Epidermal melanocyte (primary cell): ENCODE measurements around the gene RIPPLY3.
"Not testable (repeated sequence)": the region's sequence is repeated elsewhere in the genome, so short reads cannot be mapped to it uniquely, and the experiment has no call there.

ENCODE experiments used
- DNase-seq: peaks from one replicate; pipeline ENCODE4 v3.0.0; 2011; ENCODE audit warnings: low spot score; ENCODE audit not compliant: insufficient read length

RIPPLY3 gene

DNA sequence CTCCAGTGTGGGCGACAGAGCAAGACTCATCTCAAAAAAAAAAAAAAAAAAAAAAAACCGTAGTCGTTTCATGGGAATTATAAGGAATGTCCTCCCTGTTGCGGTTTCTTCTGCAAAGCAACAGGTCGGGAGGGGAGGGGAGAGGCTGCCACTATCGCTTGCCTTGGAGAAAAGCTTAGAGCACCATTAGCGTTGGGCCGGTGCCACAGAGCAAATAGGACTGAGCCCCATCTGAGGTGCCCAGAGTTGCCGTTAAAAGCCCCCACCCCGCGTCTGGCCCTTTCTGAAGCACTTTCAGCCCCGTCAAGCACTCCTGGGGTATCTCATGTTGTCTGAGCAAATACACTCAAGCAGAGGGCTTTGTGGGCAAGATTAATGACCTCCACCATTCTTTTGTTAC is 2.2 kb downstream of the RIPPLY3 start:
- DNase-seq, result no peak

DNA sequence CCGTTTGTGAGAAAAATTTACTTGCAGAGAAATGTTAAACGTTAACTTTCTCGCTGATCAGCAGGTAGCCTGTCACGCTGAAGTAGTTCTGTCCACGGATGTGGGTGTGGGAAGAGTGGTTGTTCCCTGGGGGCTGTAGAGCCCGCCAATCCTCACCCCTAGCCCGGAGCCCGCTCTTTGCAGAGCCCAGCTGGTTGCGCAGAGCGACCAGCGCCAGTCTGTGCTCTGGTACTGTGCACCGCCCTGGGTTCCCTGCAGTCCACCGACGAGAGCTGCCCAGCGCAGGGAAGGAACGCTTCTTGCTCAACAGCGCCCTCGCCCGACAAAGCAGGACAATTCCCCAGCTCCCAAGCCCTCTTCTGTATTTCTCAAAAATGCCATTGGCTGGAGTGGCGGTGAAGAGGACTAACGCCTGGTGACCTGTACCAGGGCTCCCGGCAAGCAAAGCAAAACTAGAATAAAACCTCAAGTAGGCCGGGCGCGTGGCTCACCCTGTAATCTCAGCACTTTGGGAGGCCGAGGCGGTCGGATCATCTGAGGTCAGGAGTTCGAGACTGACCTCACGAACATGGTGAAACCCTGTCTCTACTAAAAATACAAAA is 3.3 kb downstream of the RIPPLY3 start:
- peak; percentile 73 for DNase-seq

DNA sequence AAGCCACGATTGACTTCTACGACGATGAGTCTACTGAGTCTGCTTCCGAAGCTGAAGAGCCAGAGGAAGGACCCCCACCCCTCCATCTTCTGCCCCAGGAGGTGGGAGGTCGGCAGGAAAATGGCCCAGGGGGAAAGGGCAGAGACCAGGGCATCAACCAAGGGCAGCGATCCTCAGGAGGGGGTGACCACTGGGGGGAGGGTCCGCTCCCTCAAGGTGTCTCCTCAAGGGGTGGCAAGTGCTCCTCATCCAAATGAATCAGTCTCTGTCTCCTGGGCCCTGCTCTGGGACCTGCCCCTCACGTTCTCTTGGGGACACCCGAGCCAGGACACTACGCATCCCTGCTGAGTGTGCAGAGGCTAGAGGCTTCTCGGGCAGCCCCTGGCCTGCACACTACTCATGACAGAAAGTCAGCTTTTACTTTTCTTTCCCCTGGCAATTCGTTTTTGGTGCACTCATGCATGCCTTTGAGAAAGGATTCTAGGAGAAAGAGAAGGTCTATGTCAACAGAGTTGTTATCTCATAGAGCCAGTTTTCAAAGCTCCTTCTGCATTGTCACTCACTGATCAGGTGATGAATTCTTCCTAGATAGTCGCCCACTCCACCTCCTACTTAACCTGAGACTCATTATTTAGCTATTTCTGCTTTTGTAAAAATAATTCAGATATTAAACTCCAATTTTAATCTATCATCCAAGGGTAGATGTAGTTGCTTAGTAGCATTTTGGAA is 11.6 kb downstream of the RIPPLY3 start:
- no peak for DNase-seq

GRCh38 chr21:37026499-37026898 is 20.0 kb downstream of the RIPPLY3 start:
- DNase-seq, result no peak

GRCh38 chr21:37028570-37028969 is 22.1 kb downstream of the RIPPLY3 start:
- no peak for DNase-seq

DNA sequence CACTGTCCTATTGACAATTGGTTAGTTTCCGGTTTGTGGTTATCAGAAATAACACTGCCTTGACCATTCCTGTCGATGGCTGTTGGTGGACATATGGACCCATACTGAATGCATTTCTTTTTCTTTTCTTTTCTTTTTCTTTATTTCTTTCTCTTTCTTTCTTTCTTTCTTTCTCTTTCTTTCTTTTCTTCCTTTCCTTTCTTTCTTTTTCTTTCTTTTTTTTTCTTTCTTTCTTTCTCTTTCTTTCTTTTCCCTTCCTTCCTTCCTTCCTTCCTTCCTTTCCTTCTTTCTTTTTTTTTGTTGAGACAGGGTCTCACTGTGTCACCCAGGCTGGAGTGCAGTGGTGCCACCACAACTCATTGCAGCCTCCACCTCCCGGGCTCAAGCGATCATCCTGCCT is 24.4 kb downstream of the RIPPLY3 start:
- no peak for DNase-seq

- no peak for DNase-seq
Observed at GRCh38 chr21:37032293-37032692, 25.8 kb downstream of the RIPPLY3 start.

DNA sequence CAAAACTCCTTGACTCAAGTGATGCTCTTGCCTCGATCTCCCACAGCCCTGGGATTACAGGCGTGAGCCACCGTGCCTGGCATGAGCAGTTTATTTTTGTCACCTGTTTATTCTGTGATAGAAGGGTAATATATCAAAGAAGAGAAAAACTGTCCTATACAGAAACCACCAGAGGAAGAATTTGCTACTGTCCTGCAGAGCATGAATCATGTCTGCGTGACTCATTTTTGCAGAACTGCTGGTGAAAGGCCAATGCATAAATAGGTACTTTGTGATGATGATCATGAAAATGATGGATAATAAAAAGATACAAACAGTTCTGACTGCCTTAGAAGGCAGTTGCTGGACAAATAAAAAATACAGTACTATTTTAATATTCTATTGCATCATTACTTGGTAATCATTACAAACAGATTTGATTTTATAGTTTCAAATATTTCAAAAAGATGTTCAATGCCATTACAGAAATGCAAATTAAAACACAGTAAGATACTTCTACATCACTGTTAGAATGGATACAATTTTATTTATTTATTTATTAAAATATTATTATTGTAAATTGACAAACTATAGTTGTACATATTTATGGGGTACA is 26.5 kb downstream of the RIPPLY3 start:
- no peak for DNase-seq

- DNase-seq, result not testable (repeated sequence)
Observed at GRCh38 chr21:37034394-37034793, 27.9 kb downstream of the RIPPLY3 start.

DNA sequence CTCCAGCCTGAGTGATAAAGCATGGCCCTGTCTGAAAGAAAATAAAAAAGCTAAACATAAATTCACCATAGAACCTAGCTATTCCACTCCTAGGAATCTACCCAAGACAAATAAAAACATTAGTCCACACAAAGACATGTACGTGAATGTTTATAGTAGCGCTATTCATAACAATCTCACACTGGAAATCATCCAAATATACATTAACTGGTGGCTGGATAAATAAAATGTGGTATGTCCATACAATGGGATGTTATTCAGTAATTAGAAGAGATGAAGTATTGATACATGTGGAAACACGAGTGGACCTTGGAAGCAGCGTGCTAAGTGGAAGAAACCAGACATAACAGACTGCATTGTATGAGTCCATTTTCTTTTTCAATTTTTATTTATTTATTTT is 29.7 kb downstream of the RIPPLY3 start:
- DNase-seq, result no peak

GRCh38 chr21:37039411-37040075 is 33.0 kb downstream of the RIPPLY3 start:
- DNase-seq, result no peak

DNA sequence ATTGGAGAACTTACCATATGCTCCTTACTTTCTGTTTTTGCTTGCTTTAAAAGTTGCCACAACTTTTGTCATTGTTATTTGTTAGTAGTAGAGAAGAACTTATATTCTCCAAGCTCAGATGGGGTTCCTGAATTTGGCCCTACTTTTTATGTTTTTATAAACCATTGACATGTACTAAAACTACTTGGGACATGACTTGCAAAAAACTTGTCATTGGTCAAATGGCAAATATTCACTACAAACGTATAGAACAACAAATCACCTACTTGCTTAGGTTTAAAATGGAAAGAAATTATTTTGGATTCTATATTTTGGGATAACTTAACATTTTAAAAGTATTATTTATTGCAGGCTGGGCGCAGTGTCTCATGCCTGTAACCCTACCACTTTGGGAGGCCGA is 33.7 kb downstream of the RIPPLY3 start:
- no peak for DNase-seq

DNA sequence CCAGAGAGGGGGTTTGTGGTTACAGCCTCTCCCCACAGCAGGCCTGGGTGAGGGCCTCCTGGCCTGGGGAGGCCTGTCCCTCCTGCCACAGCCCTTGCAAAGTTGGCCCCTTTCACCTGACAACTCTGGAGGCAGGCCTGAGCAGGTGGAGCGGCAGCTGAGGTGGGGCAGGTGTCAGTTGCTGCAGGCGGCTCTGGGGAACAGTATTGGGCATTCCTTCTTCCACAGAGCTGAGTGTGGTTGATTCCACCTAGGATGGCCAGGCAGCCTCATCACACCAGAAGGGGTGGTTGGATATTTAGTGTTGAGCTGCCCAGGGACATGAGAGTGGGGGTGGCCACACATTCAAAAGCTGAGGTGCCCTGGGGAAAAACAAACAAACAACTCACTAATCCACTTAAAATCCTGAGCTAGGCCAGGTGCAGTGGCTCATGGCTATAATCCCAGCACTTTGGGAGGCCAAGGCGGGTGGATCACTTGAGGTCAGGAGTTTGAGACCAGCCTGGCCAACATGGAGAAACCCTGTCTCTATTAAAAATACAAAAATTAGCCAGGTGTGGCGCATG is 35.3 kb downstream of the RIPPLY3 start:
- no peak for DNase-seq

- no peak for DNase-seq
Observed at GRCh38 chr21:37043818-37044217, 37.3 kb downstream of the RIPPLY3 start.

DNA sequence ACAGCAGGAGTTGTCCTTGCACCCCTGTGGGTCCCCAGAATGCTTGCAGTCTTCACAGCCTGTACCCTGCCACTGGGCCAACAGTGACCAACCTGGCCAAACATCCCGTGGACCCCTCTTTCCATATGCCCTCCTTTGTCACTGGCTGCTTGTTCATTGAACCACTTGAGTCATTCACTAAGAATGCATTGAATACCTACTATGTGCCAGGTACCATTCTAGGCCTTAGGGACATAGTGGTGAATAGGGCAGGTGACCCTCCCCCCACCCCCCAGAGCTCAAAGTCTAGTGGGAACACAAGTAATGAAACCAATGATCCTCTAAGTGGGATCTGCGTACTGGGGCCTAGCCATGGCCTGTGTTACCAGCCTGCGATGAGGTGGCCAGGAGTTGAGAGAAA is 38.1 kb downstream of the RIPPLY3 start:
- DNase-seq, result no peak

DNA sequence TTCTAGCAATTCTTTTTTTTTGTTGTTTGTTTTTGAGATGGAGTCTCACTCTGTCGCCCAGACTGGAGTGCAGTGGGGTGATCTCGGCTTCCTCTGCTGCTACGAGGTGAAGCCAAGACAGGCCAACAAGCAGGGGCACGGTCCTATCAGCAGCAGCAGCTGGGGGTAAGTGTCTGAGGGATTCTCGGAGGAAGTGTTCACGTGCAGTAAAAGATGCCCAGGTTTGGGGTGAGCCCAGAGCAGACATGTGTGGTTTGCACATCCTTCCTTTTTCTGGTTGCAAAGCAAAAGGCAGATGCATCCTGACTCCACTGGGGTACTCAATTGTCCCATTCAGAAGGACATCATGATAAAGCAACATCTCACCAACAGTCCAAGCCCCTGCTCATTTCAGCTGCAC is 38.6 kb downstream of the RIPPLY3 start:
- DNase-seq, result no peak

- no peak for DNase-seq
Observed at GRCh38 chr21:37045556-37045955, 39.1 kb downstream of the RIPPLY3 start.

DNA sequence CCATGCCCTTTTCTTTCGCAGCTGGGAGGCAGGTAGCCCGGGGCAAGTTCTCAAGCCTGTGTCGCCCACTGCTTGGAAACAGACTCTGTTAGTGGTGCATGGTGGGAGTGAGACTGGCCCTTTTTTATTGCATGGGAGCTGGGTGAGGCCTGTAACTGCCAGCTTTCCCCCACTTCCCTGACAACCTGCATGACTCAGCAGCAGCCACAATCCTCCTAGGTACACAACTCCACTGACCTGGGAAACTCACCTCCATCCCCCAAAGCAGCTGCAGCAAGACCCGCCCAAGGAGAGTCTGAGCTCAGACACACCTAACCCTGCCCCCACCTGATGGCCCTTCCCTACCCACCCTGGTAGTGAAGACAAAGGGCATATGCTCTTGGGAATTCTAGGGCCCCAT is 40.6 kb downstream of the RIPPLY3 start:
- no peak for DNase-seq

DNA sequence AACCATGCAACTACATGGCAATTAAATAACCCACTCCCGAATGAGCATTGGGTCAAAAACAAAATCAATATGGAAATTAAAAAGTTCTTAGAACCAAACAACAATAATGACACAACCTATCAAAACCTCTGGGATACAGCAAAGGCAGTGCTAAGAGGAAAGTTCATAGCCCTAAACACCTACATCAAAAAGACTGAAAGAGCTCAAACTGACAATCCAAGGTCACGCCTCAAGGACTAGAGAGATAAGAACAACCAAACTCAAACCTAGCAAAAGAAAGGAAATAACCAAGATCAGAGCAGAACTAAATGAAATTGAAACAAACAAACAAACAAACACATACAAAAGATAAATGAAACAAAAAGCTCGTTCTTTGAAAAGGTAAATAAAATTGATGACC is 43.2 kb downstream of the RIPPLY3 start:
- DNase-seq, result not testable (repeated sequence)

DNA sequence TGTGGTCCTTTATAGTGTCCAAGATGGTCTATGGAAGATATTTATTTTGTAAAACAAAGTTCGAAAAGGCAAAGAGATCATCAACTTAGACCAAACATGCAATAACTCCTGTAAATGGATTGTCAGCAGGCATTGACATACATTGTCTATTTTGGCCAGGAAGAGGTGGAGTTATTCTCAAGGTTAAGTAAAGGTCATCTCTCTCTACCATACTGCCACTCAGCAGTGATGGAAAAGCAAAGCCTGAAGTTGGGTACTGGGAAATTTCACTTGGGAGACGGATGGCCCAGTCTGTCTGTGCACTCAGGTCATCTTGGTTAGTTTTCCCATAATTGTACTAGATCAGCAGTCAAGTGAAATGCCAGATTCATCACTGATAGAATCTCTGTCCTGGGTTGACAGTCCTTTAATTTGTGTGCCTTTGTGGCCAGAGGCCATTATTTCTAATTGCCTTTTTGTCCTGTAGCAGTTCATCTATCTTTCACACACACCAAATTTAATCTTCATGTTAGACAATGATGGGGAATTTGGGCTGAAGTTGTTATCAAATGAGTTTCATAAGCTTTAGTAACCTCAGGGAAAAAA is 48.9 kb downstream of the RIPPLY3 start:
- DNase-seq, result no peak

DNA sequence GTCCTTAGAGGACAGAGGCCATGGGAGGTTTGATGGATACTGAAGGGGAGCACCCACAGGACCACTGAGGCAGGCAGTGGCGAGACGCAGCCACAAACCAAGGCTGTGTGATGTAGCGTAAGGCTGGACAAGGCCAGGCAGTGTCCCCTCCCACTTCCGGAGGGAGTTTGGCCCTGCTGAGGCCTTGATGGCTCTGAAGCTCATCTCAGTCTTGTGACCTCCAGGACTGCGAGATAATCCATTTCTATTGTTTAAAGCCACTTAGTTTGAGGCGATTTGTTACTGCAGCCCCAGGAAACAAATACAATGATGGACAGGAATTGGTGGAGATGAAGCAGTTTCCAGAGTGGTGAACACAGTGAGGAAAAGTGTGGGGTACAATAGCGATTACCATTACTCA is 51.1 kb downstream of the RIPPLY3 start:
- no peak for DNase-seq

- no peak for DNase-seq
Observed at GRCh38 chr21:37058261-37058660, 51.8 kb downstream of the RIPPLY3 start.
